ENCODE results near the gene GRIN2C. TPM values are rescaled to one million over a fixed set of nuclear protein-coding genes. Genes with fewer than 3 reads are reported as not detected.

GRIN2C gene
- total RNA-seq, 4 donors from 2014 or later, result 0.17 to 2.5 (median 0.50) TPM

GRCh38 chr17:74836691-74837467, 22.8 kb downstream of the GRIN2C start:
- Histone ChIP-seq H3K36me3 (peaks cover 0 to 37% (median 17%) of the 10 kb centered on the region in 4 donors), H3K9me3 (no peaks in the 10 kb centered on the region), H3K4me3 (no peak overlapping the region), H3K4me1 (peaks cover 14 to 22% (median 20%) of the 10 kb centered on the region in 4 donors), H3K27me3 (no peaks in the 10 kb centered on the region), H3K27ac (replicated peaks in 1 of 4) (no peak overlapping the region)
- TF ChIP-seq CTCF (IDR thresholded peaks at IDR 0.05) (no peak), EP300 (IDR thresholded peaks at IDR 0.05) (no peak), POLR2AphosphoS5 (IDR thresholded peaks at IDR 0.05) (no peak), POLR2A (IDR thresholded peaks at IDR 0.05; ENCODE audit: low read depth) (no peak)
- DNase-seq (ENCODE audit: extremely low spot score), result no peak
- over 99% methylated on average over 11 of the region's 19 CpGs for WGBS
- intact Hi-C loops (cut with DNase I), result no loop called here

GRCh38 chr17:74836191-74836590, 23.5 kb downstream of the GRIN2C start:
- no peak for TF ChIP-seq CTCF (IDR thresholded peaks at IDR 0.05)
- Histone ChIP-seq H3K36me3 (peaks cover 0 to 37% (median 17%) of the 10 kb centered on the region in 4 donors), H3K27ac (replicated peaks in 1 of 4) (no peak overlapping the region), H3K4me1 (peaks cover 9 to 15% (median 13%) of the 10 kb centered on the region in 4 donors), H3K9me3 (no peaks in the 10 kb centered on the region), H3K4me3 (no peak overlapping the region), H3K27me3 (no peaks in the 10 kb centered on the region)
- DNase-seq (ENCODE audit: extremely low spot score), result no peak
- WGBS, result 94% methylated on average over 25 of the region's 26 CpGs
- intact Hi-C loops (cut with DNase I), result no loop called here

- TF ChIP-seq POLR2AphosphoS5 (IDR thresholded peaks at IDR 0.05) (no peak), POLR2A (IDR thresholded peaks at IDR 0.05; ENCODE audit: low read depth) (no peak)
- Histone ChIP-seq H3K36me3 (peaks cover 0 to 57% (median 33%) of the 10 kb centered on the region in 4 donors), H3K4me1 (no peaks in the 10 kb centered on the region), H3K4me3 (no peak overlapping the region), H3K27me3 (no peaks in the 10 kb centered on the region), H3K9me3 (no peaks in the 10 kb centered on the region), H3K27ac (replicated peaks in 1 of 4) (no peak overlapping the region)
- intact Hi-C loops (cut with DNase I), result no loop called here
- DNase-seq (ENCODE audit: extremely low spot score), result no peak
- 80% methylated on average over 16 of the region's 16 CpGs for WGBS
These were observed 25.9 kb downstream of the GRIN2C start for GRCh38 chr17:74833501-74834377.

- intact Hi-C loops (cut with DNase I), result no loop called here
- no peak for DNase-seq (ENCODE audit: extremely low spot score)
- no peaks in the 10 kb centered on the region for H3K4me1 ChIP-seq
- H3K27ac ChIP-seq (replicated peaks in 1 of 4), result no peak overlapping the region
- H3K36me3 ChIP-seq, result peaks cover 0 to 54% (median 33%) of the 10 kb centered on the region in 4 donors
- H3K4me3 ChIP-seq, result no peak overlapping the region
- 96% methylated on average over 3 of the region's 9 CpGs for WGBS
- no peaks in the 10 kb centered on the region for H3K27me3 ChIP-seq
- no peaks in the 10 kb centered on the region for H3K9me3 ChIP-seq
- TF ChIP-seq EP300 (IDR thresholded peaks at IDR 0.05) (no peak), CTCF (IDR thresholded peaks at IDR 0.05) (no peak)
These were observed 27.3 kb downstream of the GRIN2C start for GRCh38 chr17:74832421-74832820.

- Histone ChIP-seq H3K27me3 (no peaks in the 10 kb centered on the region), H3K27ac (replicated peaks in 1 of 4) (no peak overlapping the region), H3K9me3 (no peaks in the 10 kb centered on the region), H3K4me3 (no peak overlapping the region), H3K36me3 (peaks cover 0 to 46% (median 27%) of the 10 kb centered on the region in 4 donors), H3K4me1 (no peaks in the 10 kb centered on the region)
- no peak for DNase-seq (ENCODE audit: extremely low spot score)
- TF ChIP-seq CTCF (IDR thresholded peaks at IDR 0.05) (no peak), EP300 (IDR thresholded peaks at IDR 0.05) (no peak), POLR2AphosphoS5 (IDR thresholded peaks at IDR 0.05) (no peak), POLR2A (IDR thresholded peaks at IDR 0.05; ENCODE audit: low read depth) (no peak)
- 84% methylated on average over 22 of the region's 22 CpGs for WGBS
- intact Hi-C loops (cut with DNase I), result no loop called here
These were observed 28.1 kb downstream of the GRIN2C start for GRCh38 chr17:74831444-74832146.

Measured in esophagus muscularis mucosa (tissue), 4 donors.